OCI-LY1 (cell line): ENCODE data around the gene RNF41.

Source experiments
- H2AFZ ChIP-seq: fragments of 200-600 bp; sonication (generic), shearing (Covaris generic); 2 replicates; pipeline ENCODE4 v1.6.0; 2014; ENCODE audit warnings: antibody characterized with exemption, mild to moderate bottlenecking, low read length
- H3F3A ChIP-seq: fragments of 200-600 bp; sonication (generic), shearing (Covaris generic); 2 replicates; pipeline ENCODE4 v1.6.0; 2014; ENCODE audit warnings: mild to moderate bottlenecking, antibody characterized with exemption, low read length, moderate library complexity; ENCODE audit not compliant: insufficient read depth
- H3K27ac ChIP-seq: fragments of 200-600 bp; sonication (generic); 2 replicates; pipeline ENCODE4 v1.5.1; 2014; ENCODE audit warnings: low read length, mixed run types, mild to moderate bottlenecking, low read depth; ENCODE audit not compliant: poor library complexity, severe bottlenecking
- H3K27me3 ChIP-seq: fragments of 200-600 bp; sonication (generic); 2 replicates; pipeline ENCODE4 v1.6.0; 2014; ENCODE audit warnings: antibody characterized with exemption, mild to moderate bottlenecking, low read length, moderate library complexity; ENCODE audit not compliant: insufficient read depth
- H3K36me3 ChIP-seq: fragments of 200-600 bp; sonication (generic); 2 replicates; pipeline ENCODE4 v1.6.1; 2014; ENCODE audit warnings: mild to moderate bottlenecking, antibody characterized with exemption, low read length, moderate library complexity, mixed read lengths; ENCODE audit not compliant: insufficient read depth
- H3K4me1 ChIP-seq: fragments of 200-600 bp; sonication (generic); 2 replicates; pipeline ENCODE4 v1.5.1; 2014; ENCODE audit warnings: mild to moderate bottlenecking, low read length, moderate library complexity; ENCODE audit not compliant: insufficient read depth, severe bottlenecking
- H3K4me2 ChIP-seq: fragments of 200-600 bp; sonication (generic), shearing (Covaris generic); 2 replicates; pipeline ENCODE4 v1.6.1; 2014; ENCODE audit warnings: low read length
- H3K4me3 ChIP-seq: fragments of 200-600 bp; sonication (generic); 2 replicates; pipeline ENCODE4 v1.5.1; 2014; ENCODE audit warnings: low read length, low read depth, mild to moderate bottlenecking, mixed read lengths; ENCODE audit not compliant: poor library complexity, severe bottlenecking
- H3K79me2 ChIP-seq: fragments of 200-600 bp; shearing (Covaris generic); 2 replicates; pipeline ENCODE4 v1.6.1; 2016; ENCODE audit warnings: mixed run types, low read length, mixed read lengths; ENCODE audit not compliant: insufficient read depth
- H3K9ac ChIP-seq: fragments of 200-600 bp; sonication (generic), shearing (Covaris generic); 2 replicates; pipeline ENCODE4 v1.6.1; 2014; ENCODE audit warnings: mild to moderate bottlenecking, low read length, mixed read lengths
- H3K9me2 ChIP-seq: fragments of 200-600 bp; sonication (generic), shearing (Covaris generic); 2 replicates; pipeline ENCODE4 v1.6.1; 2014; ENCODE audit warnings: low read depth, mild to moderate bottlenecking, low read length, mixed read lengths
- H3K9me3 ChIP-seq: fragments of 200-600 bp; shearing (Covaris generic); 2 replicates; pipeline ENCODE4 v1.6.1; 2014; ENCODE audit warnings: low read length, mixed read lengths
- H4K20me1 ChIP-seq: fragments of 200-600 bp; sonication (generic), shearing (Covaris generic); 2 replicates; pipeline ENCODE4 v1.6.0; 2016; ENCODE audit warnings: mild to moderate bottlenecking, low read length; ENCODE audit not compliant: insufficient read depth
- CTCF ChIP-seq: fragments of 200-600 bp; sonication (generic), shearing (Covaris generic); IDR thresholded peaks from 2 replicates; pipeline ENCODE4 v1.5.1; 2017; ENCODE audit warnings: mild to moderate bottlenecking, antibody characterized with exemption, low read length, moderate library complexity, mixed read lengths
- EZH2 ChIP-seq: fragments of 200-600 bp; sonication (generic), shearing (Covaris generic); IDR thresholded peaks from 2 replicates; pipeline ENCODE4 v1.8.0; 2017; ENCODE audit warnings: borderline replicate concordance, mixed run types, mild to moderate bottlenecking, antibody characterized with exemption, low read length, moderate library complexity, mixed read lengths

RNF41 gene

DNA sequence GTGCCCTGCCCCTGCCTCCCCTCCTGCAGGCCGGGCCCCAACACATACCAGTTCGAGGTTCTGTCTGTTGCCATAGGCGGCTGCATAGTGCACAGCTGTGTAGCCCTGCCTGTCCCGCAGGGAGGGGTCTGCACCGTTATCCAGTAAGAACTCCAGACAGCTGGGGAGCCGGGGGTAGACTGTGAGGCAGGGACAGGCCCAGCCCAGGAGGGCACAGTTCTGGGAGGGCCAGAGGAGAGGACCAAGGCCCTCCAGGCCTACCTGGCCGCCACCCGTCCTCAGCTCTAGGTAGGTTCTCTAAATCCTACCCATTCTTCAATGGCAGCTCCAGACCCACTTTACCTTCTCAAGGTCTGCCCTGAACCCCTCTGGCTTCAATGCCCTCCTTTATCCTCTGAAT, 27.0 kb upstream of the RNF41 start:
- H3K4me3 ChIP-seq, result no peak overlapping the region
- no peaks in the 10 kb centered on the region for H3K27me3 ChIP-seq
- H2AFZ ChIP-seq, result no peak overlapping the region
- no peak for TF ChIP-seq CTCF
- H4K20me1 ChIP-seq, result no peaks in the 10 kb centered on the region
- H3K9ac ChIP-seq, result no peak overlapping the region
- H3K9me2 ChIP-seq, result no peaks in the 10 kb centered on the region
- H3K27ac ChIP-seq, result no peak overlapping the region
- H3K9me3 ChIP-seq, result no peaks in the 10 kb centered on the region
- H3K4me2 ChIP-seq, result no peak overlapping the region
- no peaks in the 10 kb centered on the region for H3K4me1 ChIP-seq
- no peaks in the 10 kb centered on the region for H3K79me2 ChIP-seq
- H3F3A ChIP-seq, result no peaks in the 10 kb centered on the region
- peaks cover 82% of the 10 kb centered on the region for H3K36me3 ChIP-seq

DNA sequence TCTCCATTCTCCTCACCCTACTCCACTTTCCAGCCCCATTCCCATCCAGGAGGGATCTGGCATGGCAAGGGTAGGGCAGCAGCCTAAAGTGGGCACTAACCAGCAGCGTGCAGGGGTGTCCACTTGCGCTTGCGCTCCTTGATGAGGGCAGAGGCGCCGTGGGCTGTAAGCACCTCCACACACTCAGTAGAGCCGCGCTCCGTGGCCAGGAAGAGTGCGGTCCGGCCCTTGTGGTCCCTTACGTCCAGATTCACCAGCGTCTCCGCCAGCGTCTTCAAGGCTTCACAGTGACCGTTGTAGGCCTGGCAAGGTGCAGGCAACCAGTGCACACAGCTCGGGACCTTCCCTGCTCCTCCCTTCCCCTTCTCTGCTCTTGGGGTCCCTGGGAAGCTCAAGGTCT, 26.2 kb upstream of the RNF41 start:
- Histone ChIP-seq H2AFZ (no peak overlapping the region), H3K4me2 (no peak overlapping the region), H3K9me3 (no peaks in the 10 kb centered on the region), H3F3A (no peaks in the 10 kb centered on the region), H3K9me2 (no peaks in the 10 kb centered on the region), H3K36me3 (peaks cover 82% of the 10 kb centered on the region), H3K79me2 (no peaks in the 10 kb centered on the region), H3K4me1 (no peaks in the 10 kb centered on the region), H3K4me3 (no peak overlapping the region), H4K20me1 (no peaks in the 10 kb centered on the region), H3K9ac (no peak overlapping the region), H3K27ac (no peak overlapping the region), H3K27me3 (no peaks in the 10 kb centered on the region)
- TF ChIP-seq EZH2, result no peak
- no peak for TF ChIP-seq CTCF

- Histone ChIP-seq H3K4me2 (no peak overlapping the region), H3K4me1 (peaks cover 6% of the 10 kb centered on the region), H3K79me2 (no peaks in the 10 kb centered on the region), H3K9me2 (no peaks in the 10 kb centered on the region), H4K20me1 (no peaks in the 10 kb centered on the region), H3F3A (no peaks in the 10 kb centered on the region), H3K4me3 (no peak overlapping the region), H3K27me3 (no peaks in the 10 kb centered on the region), H2AFZ (no peak overlapping the region), H3K36me3 (peaks cover 90% of the 10 kb centered on the region), H3K27ac (no peak overlapping the region), H3K9me3 (no peaks in the 10 kb centered on the region), H3K9ac (no peak overlapping the region)
- no peak for TF ChIP-seq EZH2
- no peak for TF ChIP-seq CTCF
Measured at GRCh38 chr12:56244494-56244893, 22.8 kb upstream of the RNF41 start.
